ENCODE results near the gene TSPAN32.

The TSPAN32 gene

DNA sequence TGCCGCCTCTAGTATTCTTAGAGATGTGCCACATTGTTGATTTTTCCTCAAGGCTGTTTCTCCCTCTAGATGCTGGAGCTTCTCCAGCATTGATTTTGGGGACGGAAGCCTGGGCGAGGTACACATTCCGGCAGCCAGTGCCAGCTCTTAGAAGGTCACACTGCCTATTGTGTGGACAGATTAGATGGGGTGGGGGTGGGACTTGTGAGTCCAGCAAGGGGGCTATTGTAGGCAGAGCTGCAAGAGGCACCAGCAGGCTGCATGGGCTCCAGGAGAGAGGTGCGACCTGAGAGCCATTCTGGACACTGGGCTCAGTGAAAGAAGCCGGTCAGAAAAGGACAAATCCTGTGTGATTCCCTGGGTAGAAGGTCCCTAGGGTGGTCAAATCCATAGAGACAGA lies 12.5 kb upstream of the TSPAN32 start:
- DNase-seq (ENCODE audit: low read depth in 3 of 3): no peak

DNA sequence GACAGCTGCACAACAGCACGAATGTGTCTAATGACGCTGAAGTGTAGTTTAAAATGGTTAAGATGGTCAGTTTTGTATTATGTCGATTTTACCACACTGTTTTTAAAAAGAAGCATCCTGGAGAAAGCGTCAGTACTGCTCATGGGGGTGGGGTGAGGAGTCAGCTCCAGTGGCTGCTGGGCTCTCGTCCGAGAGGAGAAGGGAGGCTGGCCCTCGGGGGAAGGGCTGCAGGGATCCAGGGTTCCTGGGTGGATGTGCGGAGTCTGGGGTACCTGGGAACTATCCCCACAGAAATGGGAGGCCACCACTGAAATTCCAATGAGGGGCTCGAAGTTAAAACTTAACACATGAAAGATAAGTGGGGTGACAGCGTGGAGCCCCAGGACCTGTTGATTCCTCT lies 12.0 kb upstream of the TSPAN32 start:
- no peak for DNase-seq (ENCODE audit: low read depth in 3 of 3)

DNA sequence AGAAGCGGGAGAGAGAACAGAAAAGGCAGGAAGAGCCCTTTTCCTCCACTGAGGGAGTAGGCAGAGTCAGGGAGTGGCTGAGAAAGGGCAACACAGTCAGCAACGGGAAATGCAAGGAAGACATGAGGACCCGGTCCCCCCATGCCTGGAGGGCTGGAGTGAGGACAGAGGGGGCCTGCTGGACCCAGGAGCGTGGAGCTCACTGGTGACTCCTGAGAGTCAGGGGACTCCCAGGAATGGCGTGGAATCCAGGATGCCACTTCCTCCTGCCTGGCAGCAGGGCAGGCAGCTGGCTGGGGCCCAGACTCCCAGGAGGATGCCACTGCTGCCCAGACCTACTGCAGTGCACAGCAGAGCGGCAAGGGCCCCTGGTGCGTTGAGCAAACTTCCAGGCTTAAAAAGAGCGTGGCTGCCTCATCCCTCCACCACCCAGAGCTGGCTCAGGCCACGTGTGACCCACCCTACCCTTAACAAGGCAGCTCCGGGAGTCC lies 11.4 kb upstream of the TSPAN32 start:
- no peak for DNase-seq (ENCODE audit: low read depth in 3 of 3)

DNA sequence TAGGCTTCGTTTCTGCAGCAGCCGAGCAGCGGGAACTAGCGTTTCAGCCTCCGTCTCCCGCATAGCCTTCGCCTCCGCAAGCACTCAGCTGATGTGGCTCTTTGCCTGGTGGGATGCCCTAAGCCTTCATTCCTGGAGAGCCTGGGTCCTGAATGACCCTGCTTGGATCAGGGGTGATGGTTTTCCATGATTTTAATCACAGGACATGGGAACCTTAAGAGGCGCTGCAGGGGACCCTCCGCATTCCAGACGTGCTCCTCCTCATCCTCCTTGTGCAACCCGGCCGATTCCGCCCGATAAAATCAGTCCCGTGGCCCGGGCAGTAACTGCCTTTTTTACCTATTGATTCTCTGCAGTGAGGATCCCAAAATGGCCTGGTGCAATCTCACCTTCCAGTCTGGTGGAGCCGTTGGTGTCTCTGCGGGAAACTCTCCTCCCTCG lies 8.3 kb upstream of the TSPAN32 start:
- no peak for DNase-seq (ENCODE audit: low read depth in 3 of 3)

DNA sequence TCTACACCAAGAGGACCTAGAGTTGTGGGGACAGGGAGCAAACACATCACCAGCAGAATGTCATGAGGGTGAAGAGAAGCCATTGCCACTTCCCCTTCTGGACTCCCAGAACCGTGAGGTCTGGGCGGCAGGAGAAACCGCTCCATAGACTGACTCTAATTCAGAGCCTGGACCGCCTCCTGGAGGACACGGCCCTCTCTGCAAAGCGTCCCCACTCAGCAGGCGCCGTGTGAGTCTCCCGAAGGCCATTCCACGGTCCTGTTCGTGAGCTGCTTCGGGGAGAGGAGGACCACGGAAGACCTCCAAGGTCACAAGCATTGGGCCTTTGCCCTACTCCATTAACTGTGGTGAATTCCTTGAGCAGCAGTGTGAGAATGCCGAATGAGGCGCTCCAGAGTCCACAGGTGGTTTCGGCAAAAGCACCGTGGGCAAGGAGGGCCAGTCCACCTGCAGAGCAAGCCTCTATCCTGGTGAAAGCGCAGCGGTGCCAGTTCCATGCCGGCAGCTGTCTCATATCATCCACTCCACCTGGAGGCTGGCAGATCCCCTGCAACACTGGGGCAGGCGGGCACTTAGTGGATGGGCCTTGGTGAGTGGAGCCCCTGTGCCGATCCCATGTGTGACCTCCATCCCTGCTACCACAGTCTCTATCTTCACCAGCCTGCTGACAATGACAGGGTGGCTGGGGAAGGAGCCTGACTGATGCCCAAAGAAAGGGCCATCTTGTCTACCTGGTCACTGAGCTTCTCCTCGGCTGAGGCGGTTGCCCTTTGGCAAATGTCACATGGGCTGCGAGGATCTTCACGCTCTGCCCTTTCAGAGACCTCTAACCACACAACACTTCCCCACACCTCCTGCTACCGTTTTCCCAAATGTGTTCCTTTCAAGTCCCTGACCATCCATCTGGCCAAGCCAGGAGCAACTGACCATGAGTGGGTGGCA lies 7.6 kb upstream of the TSPAN32 start:
- no peak for DNase-seq (ENCODE audit: low read depth in 3 of 3)

DNA sequence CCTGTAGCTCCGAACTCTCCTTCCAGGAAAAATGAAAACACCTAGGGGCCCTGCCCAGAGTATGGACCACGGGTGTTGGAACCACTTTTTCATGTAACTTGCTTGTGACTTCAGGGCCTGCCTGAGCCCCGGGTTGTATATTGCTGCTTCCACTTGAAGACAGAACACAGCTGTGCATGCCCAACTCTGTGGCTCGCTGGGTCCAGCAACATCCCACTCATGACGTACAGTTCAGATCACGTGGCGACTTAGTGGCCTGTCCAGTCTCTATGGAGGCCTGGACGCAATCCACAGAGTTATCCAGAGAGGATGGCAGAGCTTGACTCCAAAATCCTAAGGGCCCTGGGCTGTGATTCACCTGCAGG lies 6.9 kb upstream of the TSPAN32 start:
- DNase-seq (ENCODE audit: low read depth in 3 of 3): no peak

DNA sequence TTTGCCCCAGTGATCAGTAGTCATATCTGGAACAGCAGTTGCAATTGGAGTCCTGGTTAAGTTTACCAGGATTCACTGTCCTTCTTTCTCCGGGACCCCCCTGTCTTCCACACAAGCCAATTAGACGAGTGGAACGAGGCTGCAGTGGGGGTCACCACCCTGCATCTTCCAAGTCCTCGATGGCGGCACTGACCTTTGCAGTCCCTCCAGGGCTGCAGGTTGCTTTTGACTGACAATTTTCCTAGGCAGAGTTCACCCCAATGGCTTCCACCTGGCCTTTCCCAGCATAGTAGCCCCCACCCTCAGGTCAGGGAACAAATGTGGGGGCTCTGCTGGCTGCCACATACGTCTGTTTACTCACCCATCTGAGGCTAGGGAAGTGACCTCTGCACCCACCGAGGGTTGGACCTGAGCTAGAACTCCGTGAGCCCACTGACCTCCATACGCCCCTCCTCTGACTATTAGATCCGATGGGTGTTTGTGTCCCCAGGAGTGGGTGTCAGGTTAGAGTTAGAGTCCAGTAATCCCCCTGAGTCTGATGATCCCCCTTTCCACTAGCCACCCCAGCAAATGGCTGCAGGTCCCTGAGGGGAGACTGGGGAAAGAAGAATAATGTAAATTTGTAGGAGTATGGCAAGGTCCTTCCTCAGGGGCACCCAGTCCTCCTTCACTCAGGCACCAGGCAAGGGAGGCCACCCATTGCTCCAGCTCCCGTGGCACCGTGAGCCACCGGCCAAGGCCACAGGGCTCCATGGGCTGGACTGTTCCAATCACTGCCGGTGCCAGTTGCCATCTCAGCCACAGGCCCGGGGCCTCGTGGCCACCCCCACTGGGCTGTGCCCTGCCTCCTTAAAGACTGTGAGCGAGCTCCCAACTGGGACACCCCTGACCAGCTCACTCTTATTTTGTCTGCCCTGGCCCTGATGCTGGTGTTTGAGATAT lies 5.6 kb upstream of the TSPAN32 start:
- no peak for DNase-seq (ENCODE audit: low read depth in 3 of 3)

DNA sequence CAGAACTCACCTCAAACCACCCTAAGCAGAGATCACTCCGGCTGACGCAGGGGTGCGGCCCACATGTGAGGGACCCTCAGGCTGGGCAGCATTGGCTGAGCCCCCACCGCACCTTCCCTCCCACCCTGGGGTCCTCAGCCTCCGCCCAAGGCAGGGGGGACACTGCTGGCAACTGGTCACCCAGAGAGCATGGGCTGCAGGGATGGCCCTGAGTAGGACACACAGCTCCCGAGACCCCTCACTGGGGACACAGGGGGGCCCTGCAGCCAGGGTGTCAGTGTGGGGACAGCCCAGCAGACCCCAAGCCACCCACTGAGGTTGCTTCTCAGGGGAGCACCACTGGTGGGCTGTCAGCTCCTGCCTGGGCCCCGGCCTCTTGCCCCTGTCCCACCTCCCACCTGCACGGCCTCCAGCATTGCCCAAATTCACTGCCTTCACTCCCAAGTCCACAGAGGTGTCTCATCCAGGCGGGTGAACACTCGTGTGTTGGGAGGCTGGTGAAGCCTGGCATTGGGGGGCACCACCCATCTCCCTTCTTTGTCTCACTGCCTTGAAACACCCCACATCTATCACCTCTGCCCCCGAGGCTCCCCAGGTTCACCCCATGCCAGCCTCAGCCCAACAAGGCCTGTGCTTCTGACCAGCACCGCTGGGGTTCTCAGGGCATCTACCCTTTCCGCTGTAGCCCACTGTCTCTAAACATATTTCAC lies 4.7 kb upstream of the TSPAN32 start:
- no peak for DNase-seq (ENCODE audit: low read depth in 3 of 3)

DNA sequence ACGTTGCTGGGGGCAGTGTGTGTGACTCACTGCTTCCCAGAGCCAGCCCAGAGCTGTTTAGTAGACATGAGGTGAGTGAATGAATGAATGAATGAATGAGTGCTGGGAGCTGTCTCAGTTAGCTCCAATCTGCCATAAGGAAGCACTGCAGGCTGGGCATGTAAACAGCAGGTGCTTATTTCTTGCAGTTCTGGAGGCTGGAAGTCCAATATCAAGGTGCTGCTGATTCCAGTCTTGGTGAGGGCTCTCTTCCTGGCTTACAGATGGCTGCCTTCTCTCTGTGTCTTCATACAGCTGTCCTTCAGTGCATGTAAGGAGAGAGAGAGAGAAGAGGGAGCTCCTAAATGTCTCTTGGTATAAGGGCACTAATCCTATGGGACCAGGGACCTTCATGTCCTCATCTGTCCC lies 4.2 kb upstream of the TSPAN32 start:
- no peak for DNase-seq (ENCODE audit: low read depth in 3 of 3)

DNA sequence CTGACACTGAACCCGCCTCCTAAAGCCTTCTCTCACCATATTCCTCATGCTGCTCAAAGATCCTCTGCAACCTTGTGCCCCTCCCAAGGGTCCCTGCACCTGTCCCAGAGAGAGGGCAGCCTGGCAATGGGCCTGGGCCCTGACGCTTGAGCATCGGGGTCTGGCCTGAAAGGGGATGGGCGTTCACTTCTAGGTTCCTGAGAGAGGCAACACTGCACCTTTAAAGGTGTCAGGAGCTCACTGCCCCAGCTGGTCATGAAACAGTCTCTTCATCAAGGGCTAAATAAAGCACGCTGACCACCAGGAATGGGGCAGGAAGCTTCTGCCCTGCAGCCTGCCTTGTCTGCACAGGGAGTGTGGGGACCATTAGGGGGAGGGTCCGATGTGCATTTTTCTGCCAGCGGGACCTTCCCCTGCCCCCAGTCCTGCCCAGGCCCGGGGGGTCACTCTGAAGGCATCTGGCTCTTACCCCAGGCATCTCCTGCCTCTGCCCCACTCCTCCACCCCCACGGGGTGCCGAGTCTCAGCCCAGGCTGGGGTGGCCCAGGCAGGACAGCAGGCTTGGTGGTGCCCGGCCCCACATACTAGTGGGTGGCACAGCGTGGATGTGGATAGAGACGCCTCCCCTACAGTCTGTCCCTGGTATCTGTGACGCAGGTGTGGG lies 3.5 kb upstream of the TSPAN32 start:
- DNase-seq (ENCODE audit: low read depth in 3 of 3): no peak

DNA sequence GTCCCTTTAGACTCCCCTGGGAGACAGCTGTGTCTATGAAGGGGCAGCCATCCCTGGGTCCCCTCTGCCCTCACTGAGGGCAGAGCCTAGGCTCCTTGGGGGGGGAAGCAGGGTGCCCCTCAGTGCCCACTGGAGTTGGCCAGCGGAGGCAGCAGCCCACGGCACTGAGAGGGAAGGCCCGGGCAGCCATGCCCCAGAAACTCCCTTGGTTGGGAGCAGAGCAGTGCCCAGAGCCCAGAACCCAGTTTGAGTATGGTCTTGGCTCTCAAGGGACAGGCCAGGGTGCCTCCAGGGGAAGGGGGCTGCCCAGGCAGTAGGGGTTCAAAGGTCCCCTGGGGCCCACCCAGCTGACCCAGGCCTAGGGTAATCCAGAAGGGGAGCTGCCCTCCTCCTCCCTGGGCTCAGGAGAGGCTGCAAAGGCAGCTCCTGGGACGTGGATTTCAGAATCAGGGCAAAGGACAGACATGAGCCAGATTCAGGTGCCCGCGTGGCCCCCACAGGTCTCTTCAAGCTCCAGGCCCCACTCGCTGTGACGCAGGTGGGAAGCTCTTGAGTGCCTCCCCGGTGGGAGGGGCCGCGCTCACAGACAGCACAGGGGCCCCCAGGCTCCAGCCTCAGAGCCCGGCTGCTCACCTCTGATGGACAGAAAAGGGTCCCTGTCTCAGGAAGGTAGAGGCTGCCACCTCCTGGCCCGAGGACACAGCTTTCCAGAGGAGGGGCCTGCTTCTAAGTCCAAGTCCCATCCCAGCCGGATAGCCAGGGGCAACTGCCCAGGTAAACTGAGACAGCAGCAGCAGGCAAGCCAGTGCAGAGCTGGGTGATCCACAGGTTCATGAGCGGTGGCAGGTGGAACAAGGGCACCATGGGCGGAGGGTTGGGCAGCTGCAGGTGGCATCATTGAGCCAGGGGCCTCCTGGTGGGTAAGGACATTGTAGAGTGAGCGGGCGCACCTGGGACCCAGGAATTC lies 2.7 kb upstream of the TSPAN32 start:
- DNase-seq (ENCODE audit: low read depth in 3 of 3): no peak

DNA sequence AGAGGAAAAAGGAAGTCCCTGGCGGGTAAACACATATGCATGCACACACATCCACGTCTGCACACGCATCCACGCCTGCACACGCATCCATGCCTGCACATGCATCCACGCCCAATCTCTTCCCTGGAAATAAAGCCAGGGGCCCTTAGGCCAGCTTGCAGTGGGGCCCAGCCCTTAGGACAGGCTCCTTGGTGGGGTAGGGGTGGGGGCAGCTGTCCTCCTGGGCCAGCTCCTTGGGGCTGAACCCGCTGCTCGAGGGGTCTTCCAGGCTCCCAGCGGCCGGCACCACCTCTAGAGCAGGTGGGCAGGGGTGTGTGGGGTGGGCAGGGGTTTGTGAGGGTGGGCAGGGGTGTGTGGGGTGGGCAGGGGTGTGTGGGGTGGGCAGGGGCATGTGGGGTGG lies 2.0 kb upstream of the TSPAN32 start:
- DNase-seq (ENCODE audit: low read depth in 3 of 3): no peak

DNA sequence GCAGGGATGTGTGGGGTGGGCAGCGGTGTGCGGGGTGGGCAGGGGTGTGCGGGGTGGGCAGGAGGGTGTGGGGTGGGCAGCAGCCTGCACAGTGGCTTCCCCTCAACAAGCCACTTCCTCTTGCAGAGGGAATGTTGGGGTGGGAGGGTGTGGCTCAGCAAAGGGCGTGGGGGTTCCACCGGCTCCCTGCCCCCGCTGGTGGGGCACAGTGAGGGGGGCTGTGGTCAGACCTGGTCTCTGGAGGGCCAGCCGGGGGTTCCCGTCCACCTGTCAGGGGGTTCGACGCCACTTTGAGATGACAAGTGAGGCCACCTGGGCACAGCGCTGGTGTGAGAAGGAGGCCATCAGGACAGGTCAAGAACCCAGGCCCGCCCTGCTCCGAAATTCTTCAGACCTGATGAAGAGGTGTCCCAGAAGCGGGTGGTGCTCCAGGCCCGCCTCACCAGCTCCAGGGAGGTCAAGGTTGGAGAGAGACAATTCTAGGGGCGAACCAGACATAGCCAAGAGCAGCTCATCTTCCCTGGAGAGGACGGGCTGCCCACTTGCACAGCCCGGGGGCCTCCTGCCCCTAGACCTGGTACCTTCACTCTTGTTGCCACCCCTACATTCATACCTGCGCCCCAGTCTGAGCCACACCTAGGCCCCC lies 1.4 kb upstream of the TSPAN32 start:
- DNase-seq (ENCODE audit: low read depth in 3 of 3): no peak

DNA sequence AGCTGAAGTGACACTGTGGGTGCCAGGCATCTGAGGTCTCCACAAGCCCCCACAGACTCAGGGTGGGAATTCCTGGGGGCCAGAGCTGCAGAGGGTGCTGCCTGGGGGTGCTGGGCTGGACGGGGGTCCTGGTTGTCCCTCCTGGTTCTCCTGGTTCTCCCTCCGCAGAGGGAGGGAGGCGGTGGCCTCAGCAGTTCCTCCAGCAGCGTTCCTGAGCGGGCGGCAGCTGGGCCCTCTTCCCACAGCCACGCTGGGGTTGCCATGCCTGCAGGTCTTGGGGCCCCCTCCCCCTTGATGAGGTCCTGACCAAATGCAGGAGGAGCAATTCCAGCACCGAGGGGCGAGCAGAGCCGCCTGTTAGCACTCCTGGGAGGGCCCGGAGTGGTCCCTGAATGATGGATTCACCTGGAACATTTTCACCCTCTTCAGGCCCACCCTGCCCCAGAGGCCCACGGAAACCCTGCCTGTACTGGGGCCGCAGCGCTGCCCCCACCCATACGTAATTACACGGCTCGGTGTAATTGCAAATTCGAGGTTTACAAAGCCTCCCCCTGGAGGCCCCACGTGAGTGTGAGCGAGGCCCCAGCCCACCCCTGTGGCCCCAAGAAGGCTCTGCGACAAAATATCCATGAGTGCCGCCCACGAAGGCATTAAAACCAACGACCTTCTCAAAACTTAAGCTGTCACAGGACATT lies 730 bp upstream of the TSPAN32 start:
- DNase-seq (ENCODE audit: low read depth in 3 of 3): no peak

DNA sequence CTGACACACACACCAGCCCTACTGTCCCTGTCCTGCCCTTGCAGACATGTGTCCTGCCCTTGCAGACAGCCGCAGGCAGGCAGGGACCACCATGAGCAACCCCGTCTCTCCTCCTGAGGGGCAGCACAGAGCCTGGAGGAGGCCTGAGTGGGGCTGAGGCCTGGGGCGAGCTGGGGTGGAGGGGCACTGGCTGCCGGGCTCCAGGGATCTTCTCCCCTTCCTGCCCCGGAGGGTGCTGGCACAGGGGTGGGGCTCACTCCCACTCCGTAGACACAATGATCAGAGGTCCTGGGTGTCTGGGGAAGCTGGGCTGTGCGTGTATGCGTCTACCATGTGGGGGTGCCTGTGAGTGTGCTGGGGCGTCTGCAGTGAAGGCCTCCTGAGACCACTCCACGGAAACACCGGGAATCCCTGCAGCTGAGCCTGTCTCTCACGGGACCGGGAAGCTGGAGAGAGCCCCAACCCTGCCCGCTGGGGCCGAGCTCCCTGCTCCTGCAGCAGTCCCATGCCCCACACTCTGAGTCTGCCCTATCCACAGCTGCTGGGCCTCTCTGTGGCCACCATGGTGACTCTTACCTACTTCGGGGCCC lies 588 bp downstream of the TSPAN32 start:
- no peak for DNase-seq (ENCODE audit: low read depth in 3 of 3)

DNA sequence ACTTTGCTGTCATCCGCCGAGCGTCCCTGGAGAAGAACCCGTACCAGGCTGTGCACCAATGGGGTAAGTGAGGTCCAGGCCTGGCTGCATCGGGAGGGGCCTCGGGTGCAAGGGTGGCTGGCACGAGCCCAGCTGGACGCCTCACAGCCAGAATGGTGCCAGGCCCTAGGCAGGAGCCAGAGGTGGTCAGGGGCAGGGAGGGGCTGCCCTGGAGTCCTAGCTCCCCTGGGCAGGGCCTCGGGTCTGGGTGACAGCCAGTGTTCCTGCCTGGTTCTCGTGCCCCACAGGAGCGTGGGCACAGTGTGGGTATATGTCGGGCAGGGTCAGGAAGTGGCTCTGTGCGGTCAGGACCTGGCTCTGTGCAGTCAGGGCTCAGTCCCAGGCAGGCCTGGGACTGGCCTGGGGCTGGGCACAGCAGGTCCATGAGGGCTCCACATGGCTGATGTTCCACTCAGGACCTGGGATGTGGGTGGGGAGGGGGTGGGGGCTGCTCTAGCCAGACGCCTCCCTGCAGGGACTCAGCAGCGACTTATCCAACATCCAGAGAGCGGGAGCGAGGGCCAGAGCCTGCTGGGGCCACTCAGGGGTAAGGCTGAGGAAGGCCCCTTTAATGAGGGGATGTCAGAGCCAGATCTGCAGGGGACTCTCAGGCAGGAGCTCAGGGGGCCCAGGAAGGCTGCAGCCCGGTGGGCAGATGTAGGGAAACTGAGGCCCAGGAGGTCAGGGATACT lies 1.2 kb downstream of the TSPAN32 start:
- no peak for DNase-seq (ENCODE audit: low read depth in 3 of 3)

DNA sequence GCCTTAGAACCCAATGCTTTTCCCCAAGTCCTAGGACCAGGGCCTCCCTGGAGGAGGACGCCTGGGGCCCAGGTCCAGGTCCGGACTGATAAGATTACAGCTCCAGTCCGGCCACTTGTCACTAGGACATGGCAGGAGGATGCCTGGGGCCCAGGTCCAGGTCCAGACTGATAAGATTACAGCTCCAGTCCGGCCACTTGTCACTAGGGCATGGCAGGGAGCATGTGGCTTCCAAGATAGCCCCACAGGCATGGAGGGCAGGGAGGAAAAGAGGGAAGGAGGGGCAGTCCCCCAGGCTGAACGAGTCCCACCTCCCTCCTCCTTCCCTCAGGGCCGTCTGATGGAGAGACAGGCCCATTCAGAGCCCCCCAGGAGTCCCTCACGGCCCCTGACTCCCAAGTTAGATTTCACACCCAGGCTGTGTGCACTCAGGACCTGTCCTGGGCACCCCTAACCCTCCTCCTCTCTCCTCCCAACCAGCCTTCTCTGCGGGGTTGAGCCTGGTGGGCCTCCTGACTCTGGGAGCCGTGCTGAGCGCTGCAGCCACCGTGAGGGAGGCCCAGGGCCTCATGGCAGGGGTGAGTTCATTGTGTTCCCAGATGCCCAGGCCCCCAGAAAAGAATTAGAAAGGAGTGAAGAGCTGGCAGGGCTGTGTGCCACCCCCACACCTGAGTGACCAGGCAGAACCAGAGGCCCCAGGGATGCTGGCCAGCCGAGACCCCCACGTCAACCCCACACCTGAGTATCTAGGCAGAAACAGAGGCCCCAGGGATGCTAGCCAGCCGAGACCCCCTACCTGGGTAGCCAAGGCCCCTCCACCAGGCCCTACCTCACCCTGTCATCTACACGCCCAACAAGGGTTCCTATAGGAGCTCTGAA lies 2.1 kb downstream of the TSPAN32 start:
- no peak for DNase-seq (ENCODE audit: low read depth in 3 of 3)
